Keratinocyte (primary cell): ENCODE results near the gene RERE.

ENCODE experiments used
- EZH2 ChIP-seq: IDR thresholded peaks from one replicate; pipeline ENCODE4 v1.6.1; 2012; ENCODE audit warnings: inconsistent platforms, mild to moderate bottlenecking, low read length, moderate library complexity
- TF ChIP-seq, protein P1 (sequence below), 3 experiments: IDR thresholded peaks in 1 of 3; conservative IDR thresholded peaks in 1 of 3; optimal IDR thresholded peaks in 1 of 3; 2 replicates in 2 of 3; 3 replicates in 1 of 3; pipeline versions ENCODE3 to v1.5.1; 2011; ENCODE audit warnings: low read length in 3 of 3, mild to moderate bottlenecking in 3 of 3, moderate library complexity in 2 of 3, control low read depth in 1 of 3, inconsistent platforms in 1 of 3; ENCODE audit not compliant: insufficient read depth in 2 of 3; ENCODE audit errors: extremely low read depth in 1 of 3

DNA sequence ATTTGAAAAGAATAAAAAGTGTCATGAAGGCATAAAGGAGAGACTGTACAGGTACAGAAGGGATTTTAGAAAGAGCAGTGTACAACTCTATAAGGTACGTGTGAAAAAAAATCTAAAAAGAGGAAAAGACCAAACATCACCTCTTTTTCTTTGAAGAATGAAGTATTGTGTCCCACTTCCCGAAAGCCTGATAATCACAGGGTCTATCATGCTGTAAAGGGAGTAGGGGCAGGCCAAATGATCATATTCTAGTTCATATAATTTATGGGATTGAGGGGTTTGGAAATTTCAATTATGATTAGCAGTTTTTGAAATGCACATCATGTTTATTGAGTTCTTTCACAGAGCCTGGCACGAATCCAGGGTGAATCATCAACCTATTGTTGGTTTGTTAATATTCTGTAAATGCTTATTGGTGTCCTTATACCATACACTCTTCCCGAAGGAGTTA lies 910 bp upstream of the RERE start:
- no peak for TF ChIP-seq EZH2
- TF ChIP-seq, protein P1, sequence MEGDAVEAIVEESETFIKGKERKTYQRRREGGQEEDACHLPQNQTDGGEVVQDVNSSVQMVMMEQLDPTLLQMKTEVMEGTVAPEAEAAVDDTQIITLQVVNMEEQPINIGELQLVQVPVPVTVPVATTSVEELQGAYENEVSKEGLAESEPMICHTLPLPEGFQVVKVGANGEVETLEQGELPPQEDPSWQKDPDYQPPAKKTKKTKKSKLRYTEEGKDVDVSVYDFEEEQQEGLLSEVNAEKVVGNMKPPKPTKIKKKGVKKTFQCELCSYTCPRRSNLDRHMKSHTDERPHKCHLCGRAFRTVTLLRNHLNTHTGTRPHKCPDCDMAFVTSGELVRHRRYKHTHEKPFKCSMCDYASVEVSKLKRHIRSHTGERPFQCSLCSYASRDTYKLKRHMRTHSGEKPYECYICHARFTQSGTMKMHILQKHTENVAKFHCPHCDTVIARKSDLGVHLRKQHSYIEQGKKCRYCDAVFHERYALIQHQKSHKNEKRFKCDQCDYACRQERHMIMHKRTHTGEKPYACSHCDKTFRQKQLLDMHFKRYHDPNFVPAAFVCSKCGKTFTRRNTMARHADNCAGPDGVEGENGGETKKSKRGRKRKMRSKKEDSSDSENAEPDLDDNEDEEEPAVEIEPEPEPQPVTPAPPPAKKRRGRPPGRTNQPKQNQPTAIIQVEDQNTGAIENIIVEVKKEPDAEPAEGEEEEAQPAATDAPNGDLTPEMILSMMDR (optimal IDR thresholded peaks at IDR 0.05 in 1 of 3, IDR thresholded peaks at IDR 0.05 in 1 of 3, conservative IDR thresholded peaks at IDR 0.05 in 1 of 3; ENCODE audit: extremely low read depth in 1 of 3, insufficient read depth in 2 of 3, low read length in 3 of 3): no peak
